NCI-H1417 (cell line): ENCODE data around the gene DTYMK.
"Not testable (repeated sequence)": the region's sequence is repeated elsewhere in the genome, so short reads cannot be mapped to it uniquely, and the experiment has no call there.

ENCODE experiments used
- DNase-seq, 3 experiments: peaks; one replicate each; lab custom pipeline; 2025; lab: John Stamatoyannopoulos, UW

DTYMK gene

DNA sequence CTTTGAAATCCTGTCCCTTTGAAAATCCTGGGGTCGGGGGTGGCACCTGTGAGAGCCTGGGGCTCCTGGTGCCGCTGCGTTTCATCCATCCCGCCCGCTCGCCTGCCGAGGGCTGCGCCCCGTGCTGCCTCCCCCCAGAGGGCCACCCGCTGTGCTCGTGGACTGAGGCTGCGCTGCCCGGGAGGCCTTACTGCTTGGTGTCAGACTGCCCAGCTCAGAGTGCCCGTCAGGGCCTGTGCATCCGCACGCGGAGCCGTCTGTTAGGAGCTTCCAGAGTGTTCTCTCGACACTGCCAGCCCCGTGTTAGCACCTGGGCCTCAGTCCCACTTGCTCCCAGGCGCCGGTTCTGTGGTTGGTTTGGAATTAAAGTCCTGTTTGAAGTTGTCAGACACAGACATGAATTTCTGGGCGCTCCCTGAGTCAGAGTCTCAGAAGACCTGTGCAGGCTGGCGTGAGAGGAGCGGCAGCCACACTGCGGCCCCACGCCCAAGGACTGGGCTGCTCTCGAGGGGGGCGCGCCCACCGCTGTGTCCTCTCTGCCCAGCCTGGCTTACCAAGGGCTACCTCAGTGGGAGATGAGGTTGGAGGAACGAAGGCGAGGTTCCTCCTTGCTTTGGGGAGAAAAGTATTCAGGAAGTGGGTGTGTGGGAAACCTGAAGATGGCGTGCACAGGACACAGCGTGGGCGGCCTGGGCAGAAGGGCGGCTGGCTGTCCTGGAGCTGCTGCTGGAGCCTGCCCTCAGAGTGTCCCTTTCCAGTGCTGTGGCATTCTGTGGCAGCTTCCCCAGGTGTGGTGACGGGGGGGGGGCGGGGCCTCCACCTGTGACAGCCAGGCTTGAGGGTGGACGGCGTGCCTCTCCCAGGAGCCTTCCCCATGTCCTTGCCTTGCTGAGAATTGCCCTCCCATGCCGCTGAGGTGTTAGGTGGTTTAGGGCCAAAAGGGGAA, 14.1 kb downstream of the DTYMK start:
- no peak for DNase-seq

GRCh38 chr2:241671457-241672240, 15.0 kb downstream of the DTYMK start:
- DNase-seq = no peak

DNA sequence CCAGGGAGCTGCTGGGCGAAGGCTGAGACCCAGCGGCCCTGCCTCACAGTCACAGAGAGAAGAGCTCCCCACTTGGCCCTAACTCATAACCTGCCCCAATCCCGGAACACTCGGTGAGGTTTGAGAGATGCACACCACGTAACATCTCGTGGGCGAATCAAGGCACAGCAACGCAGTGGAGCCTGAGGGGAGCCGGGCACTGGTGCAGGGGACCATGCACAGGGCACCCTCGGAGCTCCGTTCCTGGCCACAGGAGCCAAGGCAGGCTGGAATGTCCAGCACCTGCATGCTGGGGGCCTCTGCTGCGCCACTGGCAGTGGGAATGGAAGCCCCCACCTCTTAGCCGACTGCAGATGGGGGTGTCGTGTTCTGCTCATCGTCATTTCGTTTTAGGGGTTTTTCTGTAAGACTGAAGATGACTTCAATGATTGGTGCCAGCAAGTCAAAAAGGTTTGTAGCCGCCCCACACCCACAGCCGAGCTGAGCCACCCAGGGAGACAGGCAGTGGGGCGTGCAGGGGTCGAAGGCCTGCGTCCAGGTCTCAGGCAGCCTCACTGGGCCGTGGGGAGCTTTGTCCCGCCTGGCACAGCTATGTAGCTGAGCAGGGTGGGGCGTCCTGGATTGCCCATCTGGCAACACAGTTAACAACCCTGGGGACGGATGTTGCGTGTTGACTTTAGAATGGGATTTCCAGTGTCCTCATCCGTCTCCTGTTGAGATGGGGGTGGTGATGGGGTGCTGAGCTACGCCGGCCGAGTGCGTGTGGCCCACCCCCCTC, 16.1 kb downstream of the DTYMK start:
- no peak for DNase-seq

- DNase-seq = no peak
Observed at GRCh38 chr2:241668839-241669238, 17.8 kb downstream of the DTYMK start.

GRCh38 chr2:241668354-241668753, 18.3 kb downstream of the DTYMK start:
- DNase-seq = no peak

GRCh38 chr2:241666627-241667400, 19.8 kb downstream of the DTYMK start:
- DNase-seq = peak in 2 of 3 experiments; percentile 33 to 77

DNA sequence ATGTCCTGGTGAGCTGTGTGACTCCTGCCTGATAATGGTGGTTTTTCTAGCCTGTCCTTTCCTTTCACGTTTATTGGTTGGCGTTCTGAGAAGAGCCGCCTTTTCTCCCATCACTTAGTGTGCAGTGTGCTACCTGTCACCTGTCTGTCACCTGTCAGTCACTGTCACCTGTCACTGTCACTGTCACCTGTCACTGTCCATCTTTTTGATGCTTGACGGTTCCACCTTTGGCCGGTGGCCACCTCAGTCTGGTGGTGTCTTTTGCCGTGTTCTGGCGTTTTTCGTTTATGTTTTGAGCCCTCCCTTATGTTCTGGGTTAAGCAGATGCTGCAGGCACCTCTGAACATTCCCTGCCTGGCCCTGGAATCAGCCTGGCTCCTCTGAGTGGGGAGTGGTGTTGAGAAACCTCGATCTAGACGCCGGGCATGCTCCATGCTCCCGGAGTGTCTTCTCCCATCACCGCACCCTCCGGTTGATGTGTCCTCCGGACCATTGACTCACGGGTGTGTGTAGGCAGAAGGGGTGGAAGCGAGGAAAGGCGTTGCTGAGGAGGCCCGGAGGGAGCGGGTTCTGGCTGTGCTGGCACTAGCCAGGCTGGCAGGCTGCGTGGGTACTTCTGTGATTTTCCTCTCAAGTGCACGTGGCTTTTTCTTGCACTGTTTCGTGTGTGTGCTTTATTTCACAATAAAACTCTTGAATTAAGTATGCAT, 20.7 kb downstream of the DTYMK start:
- DNase-seq = no peak

DNA sequence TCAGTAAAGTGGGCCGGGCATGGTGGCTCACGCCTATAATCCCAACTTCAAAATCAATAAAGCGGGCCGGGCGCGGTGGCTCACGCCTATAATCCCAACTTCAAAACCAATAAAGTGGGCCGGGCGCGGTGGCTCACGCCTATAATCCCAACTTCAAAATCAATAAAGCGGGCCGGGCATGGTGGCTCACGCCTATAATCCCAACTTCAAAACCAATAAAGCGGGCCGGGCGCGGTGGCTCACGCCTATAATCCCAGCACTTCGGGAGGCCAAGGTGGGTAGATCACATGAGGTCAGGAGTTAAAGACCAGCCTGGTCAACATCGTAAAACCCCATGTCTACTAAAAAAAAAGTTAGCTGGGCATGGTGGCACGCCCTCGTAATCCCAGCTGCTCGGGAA, 23.9 kb downstream of the DTYMK start:
- DNase-seq = not testable (repeated sequence)

GRCh38 chr2:241660593-241661213, 25.9 kb downstream of the DTYMK start:
- no peak for DNase-seq

DNA sequence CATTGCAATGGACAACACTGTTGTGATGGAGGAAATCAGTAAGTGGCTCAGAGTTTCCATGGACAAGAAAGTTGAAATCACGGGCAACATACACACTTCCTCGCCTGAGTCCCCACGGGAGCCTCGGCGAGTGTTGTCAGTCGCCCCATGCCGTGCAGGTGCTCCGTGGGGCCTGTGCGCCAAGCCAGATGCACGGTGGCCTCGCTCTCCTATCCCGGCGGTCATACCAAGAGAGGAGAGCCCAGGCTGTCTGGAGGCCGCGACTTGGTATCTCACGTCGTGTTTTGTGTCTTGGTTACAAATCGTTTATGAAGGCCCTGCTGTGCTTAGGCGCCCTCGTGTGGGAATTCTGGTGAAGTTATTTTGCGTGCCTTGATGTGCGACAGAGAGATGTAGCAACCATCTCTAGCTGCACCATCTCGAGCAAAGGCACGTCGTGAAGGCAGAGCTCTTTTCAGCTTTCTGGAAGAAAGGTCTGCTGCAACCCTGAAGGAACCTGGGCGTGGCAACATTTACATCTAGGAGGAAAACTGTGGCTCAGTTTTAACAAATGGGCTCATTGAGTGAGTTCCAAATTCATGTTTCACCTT, 27.4 kb downstream of the DTYMK start:
- DNase-seq = peak; percentile 40 to 68 (median 56)

GRCh38 chr2:241658296-241658695, 28.3 kb downstream of the DTYMK start:
- DNase-seq = no peak

DNA sequence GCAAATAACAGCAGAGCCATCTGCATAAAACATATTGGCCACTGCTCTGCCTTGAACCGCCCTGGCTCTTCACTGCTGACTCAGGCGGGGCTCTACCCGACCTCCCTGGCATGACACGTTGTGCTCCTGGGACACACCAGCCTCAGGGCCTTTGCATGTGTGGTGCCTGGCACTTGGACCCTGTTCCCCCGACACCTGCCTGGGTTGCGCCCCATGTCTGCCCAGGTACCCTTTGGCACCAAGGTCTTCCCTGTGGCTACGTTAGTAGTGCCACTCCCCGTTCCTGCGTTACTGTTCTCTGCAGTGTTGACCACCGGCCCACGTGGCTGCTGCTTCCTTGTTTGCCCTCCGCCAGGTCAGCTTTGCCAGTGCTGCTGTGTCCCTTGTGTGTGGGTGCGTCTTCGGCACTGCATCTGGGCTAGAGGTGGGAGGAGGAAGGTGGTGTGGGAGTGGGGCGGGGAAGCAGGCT, 28.8 kb downstream of the DTYMK start:
- no peak for DNase-seq

- no peak for DNase-seq
Observed at GRCh38 chr2:241656190-241656741, 30.3 kb downstream of the DTYMK start.

DNA sequence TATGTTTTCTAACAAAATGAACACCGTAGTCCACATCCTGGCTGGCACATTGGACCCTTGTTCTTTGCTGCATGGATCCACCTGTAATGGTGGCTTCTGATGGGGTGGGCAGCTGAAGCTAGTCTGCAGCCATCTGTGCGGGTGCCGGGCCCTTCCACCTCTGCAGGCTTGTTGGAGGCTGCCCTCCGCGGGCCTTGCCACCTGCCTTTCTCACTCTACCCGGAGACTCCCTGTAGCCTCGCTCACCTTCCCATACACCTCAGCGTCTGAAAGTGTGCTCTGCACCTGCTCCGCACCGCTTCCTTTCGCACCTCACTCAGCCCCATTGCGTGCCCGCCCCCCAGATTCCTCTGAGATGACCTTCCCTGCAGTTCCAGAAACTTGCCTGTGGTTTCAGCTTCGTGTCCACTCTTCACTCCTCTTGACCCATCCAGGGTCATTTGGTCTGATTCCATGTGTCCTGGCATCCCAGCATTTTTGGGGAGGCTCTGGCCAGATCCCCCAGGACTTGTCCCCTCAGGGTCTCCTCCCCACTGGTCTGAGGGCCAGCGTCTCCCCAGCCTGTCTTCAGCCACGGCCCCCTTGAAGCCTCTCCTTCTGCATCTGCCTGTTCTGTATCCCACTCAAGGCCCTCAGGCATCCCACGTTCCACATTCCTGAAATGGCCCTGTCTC, 31.0 kb downstream of the DTYMK start:
- no peak for DNase-seq

- DNase-seq = no peak
Observed at GRCh38 chr2:241654551-241654950, 32.1 kb downstream of the DTYMK start.

GRCh38 chr2:241653210-241653750, 33.3 kb downstream of the DTYMK start:
- DNase-seq = no peak

GRCh38 chr2:241652722-241653121, 33.9 kb downstream of the DTYMK start:
- DNase-seq = no peak

GRCh38 chr2:241652142-241652541, 34.5 kb downstream of the DTYMK start:
- DNase-seq = no peak

DNA sequence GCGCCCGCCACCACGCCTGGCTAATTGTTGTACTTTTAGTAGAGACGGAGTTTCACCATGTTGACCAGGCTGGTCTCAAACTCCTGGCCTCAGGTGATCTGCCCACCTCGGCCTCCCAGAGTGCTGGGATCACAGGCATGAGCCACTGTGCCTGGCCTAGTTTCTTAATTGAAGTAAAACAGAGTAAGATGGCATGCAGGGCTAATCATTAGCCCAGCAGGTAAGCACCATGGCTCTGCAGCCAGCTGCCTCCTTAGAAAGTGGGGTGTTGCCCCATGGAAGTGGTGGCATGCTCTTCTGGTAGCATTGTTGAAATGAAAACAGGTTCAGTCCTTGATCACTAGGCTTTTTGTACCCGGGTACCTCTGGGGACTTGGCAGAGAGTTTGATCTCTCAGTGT, 36.7 kb downstream of the DTYMK start:
- DNase-seq = no peak
